CD4-positive, alpha-beta T cell treated with Interleukin-12 subunit alpha and Interleukin-12 subunit beta, for 1 hour (primary cell): Measurements from ENCODE around the gene OR6B1.
"Not testable (repeated sequence)": the region's sequence is repeated elsewhere in the genome, so short reads cannot be mapped to it uniquely, and the experiment has no call there.

ENCODE experiments used
- DNase-seq: peaks from one replicate; pipeline ENCODE4 v3.0.0-alpha.2; 2020

Gene OR6B1

GRCh38 chr7:144006029-144006691 lies 6.0 kb downstream of the OR6B1 start:
- DNase-seq = no peak

GRCh38 chr7:144006692-144007042 lies 6.5 kb downstream of the OR6B1 start:
- no peak for DNase-seq

GRCh38 chr7:144009361-144009760 lies 9.2 kb downstream of the OR6B1 start:
- no peak for DNase-seq

GRCh38 chr7:144010061-144010460 lies 9.9 kb downstream of the OR6B1 start:
- not testable (repeated sequence) for DNase-seq

GRCh38 chr7:144010821-144011220 lies 10.7 kb downstream of the OR6B1 start:
- DNase-seq = not testable (repeated sequence)

GRCh38 chr7:144011458-144012230 lies 11.5 kb downstream of the OR6B1 start:
- DNase-seq = no peak

- DNase-seq = no peak
Observed at GRCh38 chr7:144018065-144018464, 17.9 kb downstream of the OR6B1 start.

GRCh38 chr7:144019457-144019856 lies 19.3 kb downstream of the OR6B1 start:
- no peak for DNase-seq

- no peak for DNase-seq
Observed at GRCh38 chr7:144020340-144020739, 20.2 kb downstream of the OR6B1 start.

GRCh38 chr7:144022169-144022568 lies 22.0 kb downstream of the OR6B1 start:
- no peak for DNase-seq

- DNase-seq = no peak
Observed at GRCh38 chr7:144023171-144023827, 23.2 kb downstream of the OR6B1 start.

- no peak for DNase-seq
Observed at GRCh38 chr7:144024213-144024612, 24.1 kb downstream of the OR6B1 start.

GRCh38 chr7:144026203-144026883 lies 26.2 kb downstream of the OR6B1 start:
- no peak for DNase-seq

GRCh38 chr7:144027070-144027469 lies 26.9 kb downstream of the OR6B1 start:
- DNase-seq = no peak

GRCh38 chr7:144027974-144028373 lies 27.9 kb downstream of the OR6B1 start:
- DNase-seq = no peak

- no peak for DNase-seq
Observed at GRCh38 chr7:144028547-144028946, 28.4 kb downstream of the OR6B1 start.

- DNase-seq = no peak
Observed at GRCh38 chr7:144032516-144032915, 32.4 kb downstream of the OR6B1 start.

GRCh38 chr7:144032985-144033709 lies 33.0 kb downstream of the OR6B1 start:
- no peak for DNase-seq

GRCh38 chr7:144035385-144035784 lies 35.3 kb downstream of the OR6B1 start:
- no peak for DNase-seq

- DNase-seq = no peak
Observed at GRCh38 chr7:144036302-144036885, 36.3 kb downstream of the OR6B1 start.

GRCh38 chr7:144037414-144038035 lies 37.4 kb downstream of the OR6B1 start:
- DNase-seq = no peak

- no peak for DNase-seq
Observed at GRCh38 chr7:144038887-144039286, 38.8 kb downstream of the OR6B1 start.
